ENCODE results near the gene AK8.

- TF ChIP-seq CREB1 (CRISPR knock-in tag; IDR thresholded peaks at IDR 0.05; ENCODE audit: low read depth), result no peak
- no peak for TF ChIP-seq POLR2AphosphoS5 (IDR thresholded peaks at IDR 0.05; ENCODE audit: low read depth)
- no peak for TF ChIP-seq EZH2phosphoT487 (IDR thresholded peaks at IDR 0.05; ENCODE audit: unreplicated experiment)
- no peak for TF ChIP-seq CTCF (conservative IDR thresholded peaks at IDR 0.05; ENCODE audit: low read depth in 2 of 2)
- TF ChIP-seq JUNB (IDR thresholded peaks at IDR 0.05; ENCODE audit: unreplicated experiment), result no peak
- no peak for TF ChIP-seq EZH2 (IDR thresholded peaks at IDR 0.05; ENCODE audit: low read depth, unreplicated experiment)
Measured at GRCh38 chr9:132837501-132838286, 40.4 kb downstream of the AK8 start.

All from GM23338 (cell line).